H1 (cell line): ENCODE data around the gene ALG9. TPM values are rescaled to one million over a fixed set of nuclear protein-coding genes. Genes with fewer than 3 reads are reported as not detected.

Experiments used
- CTCF ChIA-PET: fragments of 300-600 bp; sonication (Branson Sonifier 250); formaldehyde crosslinking; loops from one replicate; lab custom pipeline; 2021; ENCODE audit not compliant: partially characterized antibody; lab: Charles Lee
- POLR2A ChIA-PET: fragments of 300-600 bp; sonication (Branson Sonifier 250); formaldehyde crosslinking; loops from one replicate; lab custom pipeline; 2021; ENCODE audit warnings: inconsistent platforms; ENCODE audit not compliant: partially characterized antibody; lab: Charles Lee
- DNase-seq, 2 experiments: peaks; one replicate each; pipeline versions ENCODE4 v3.0.0 to v3.0.0-alpha.2; 2010 to 2022; ENCODE audit warnings: low spot score in 2 of 2, low read depth in 1 of 2, mixed read lengths in 1 of 2
- FAIRE-seq: peaks from 2 replicates; lab custom pipeline; 2011; peaks lifted over from hg19 to GRCh38; lab: Jason Lieb, UNC
- H2AFZ ChIP-seq: 2 replicates; pipeline ENCODE4 v1.8.1; 2012; ENCODE audit warnings: low read length, inconsistent platforms
- H2AK5ac ChIP-seq: 2 replicates; pipeline ENCODE4 v1.6.1; 2013; ENCODE audit warnings: low read depth, low read length
- H2BK120ac ChIP-seq: replicated peaks from 2 replicates; pipeline ENCODE3; 2013; ENCODE audit warnings: low read depth, low read length, inconsistent platforms
- H2BK12ac ChIP-seq: 2 replicates; pipeline ENCODE4 v1.6.1; 2013; ENCODE audit warnings: low read depth, low read length
- H2BK15ac ChIP-seq: 2 replicates; pipeline ENCODE4 v1.6.1; 2013; ENCODE audit warnings: low read length
- H2BK20ac ChIP-seq: 2 replicates; pipeline ENCODE4 v1.6.1; 2013; ENCODE audit warnings: low read length
- H2BK5ac ChIP-seq: 2 replicates; pipeline ENCODE4 v1.6.1; 2013; ENCODE audit warnings: low read depth, low read length
- H3K14ac ChIP-seq: 2 replicates; pipeline ENCODE4 v1.6.1; 2013; ENCODE audit warnings: inconsistent platforms; ENCODE audit not compliant: insufficient read length
- H3K18ac ChIP-seq: 2 replicates; pipeline ENCODE4 v1.6.1; 2013; ENCODE audit warnings: low read length; ENCODE audit errors: extremely low read depth
- H3K23ac ChIP-seq: 2 replicates; pipeline ENCODE4 v1.6.1; 2013; ENCODE audit warnings: inconsistent platforms; ENCODE audit not compliant: insufficient read length
- H3K23me2 ChIP-seq: 2 replicates; pipeline ENCODE4 v1.6.1; 2013; ENCODE audit warnings: low read depth, low read length
- H3K27ac ChIP-seq: 2 replicates; pipeline ENCODE4 v1.6.1; 2011; ENCODE audit warnings: low read depth, low read length, inconsistent platforms
- H3K27me3 ChIP-seq, 4 experiments: replicated peaks in 1 of 4; 1 replicate in 1 of 4; 2 replicates in 3 of 4; pipeline versions ENCODE4 v1.6.1 to v1.8.1; 2011 to 2013; ENCODE audit warnings: low read length in 3 of 4, mild to moderate bottlenecking in 3 of 4, inconsistent platforms in 2 of 4, mixed read lengths in 2 of 4, moderate library complexity in 1 of 4; ENCODE audit not compliant: control insufficient read depth in 3 of 4, insufficient read depth in 3 of 4; ENCODE audit errors: extremely low read depth in 1 of 4
- H3K36me3 ChIP-seq, 4 experiments: 2 replicates each; pipeline versions ENCODE4 v1.6.1 to v1.8.1; 2011 to 2013; ENCODE audit warnings: mild to moderate bottlenecking in 4 of 4, low read length in 3 of 4, moderate library complexity in 2 of 4, control low read depth in 1 of 4, inconsistent platforms in 1 of 4; ENCODE audit not compliant: insufficient read depth in 4 of 4, control insufficient read depth in 2 of 4
- H3K4ac ChIP-seq: replicated peaks from 2 replicates; pipeline ENCODE3; 2013; ENCODE audit warnings: low read length, low read depth, mixed read lengths, inconsistent platforms; ENCODE audit not compliant: insufficient read length
- H3K4me1 ChIP-seq, 4 experiments: replicated peaks in 1 of 4; 1 replicate in 1 of 4; 2 replicates in 3 of 4; pipeline versions ENCODE4 v1.6.1 to v1.8.1; 2011 to 2013; ENCODE audit warnings: low read length in 3 of 4, inconsistent platforms in 2 of 4, mixed read lengths in 1 of 4; ENCODE audit not compliant: insufficient read depth in 4 of 4, control insufficient read depth in 3 of 4
- H3K4me2 ChIP-seq, 2 experiments: 2 replicates each; pipeline versions ENCODE4 v1.6.1 to v1.8.1; 2011 to 2013; ENCODE audit warnings: low read depth in 2 of 2, low read length in 2 of 2, control low read depth in 1 of 2, inconsistent platforms in 1 of 2, mild to moderate bottlenecking in 1 of 2; ENCODE audit not compliant: insufficient read depth in 1 of 2
- H3K4me3 ChIP-seq, 4 experiments: fragments of 200-600, 300-600 bp in 1 of 4; sonication (generic), shearing (Covaris generic), sonication (Bioruptor Twin) in 1 of 4; 2 replicates each; pipeline versions ENCODE4 v1.5.1 to v1.8.1; 2011 to 2016; ENCODE audit warnings: low read length in 4 of 4, low read depth in 3 of 4, control low read depth in 2 of 4, inconsistent platforms in 2 of 4, mild to moderate bottlenecking in 2 of 4, mixed read lengths in 1 of 4, moderate library complexity in 1 of 4; ENCODE audit not compliant: insufficient read depth in 2 of 4; ENCODE audit errors: extremely low read depth in 1 of 4
- H3K56ac ChIP-seq: replicated peaks from 2 replicates; pipeline ENCODE3; 2013; ENCODE audit warnings: low read depth, mild to moderate bottlenecking, mixed read lengths, low read length, inconsistent platforms; ENCODE audit not compliant: insufficient read length
- H3K79me1 ChIP-seq: 2 replicates; pipeline ENCODE4 v1.6.1; 2013; ENCODE audit warnings: low read depth, low read length, control low read depth
- H3K79me2 ChIP-seq, 2 experiments: 2 replicates each; pipeline versions ENCODE4 v1.6.1 to v1.8.1; 2012 to 2013; ENCODE audit warnings: low read length in 2 of 2, mild to moderate bottlenecking in 2 of 2, inconsistent platforms in 1 of 2; ENCODE audit not compliant: insufficient read depth in 2 of 2, control insufficient read depth in 1 of 2
- H3K9ac ChIP-seq, 4 experiments: replicated peaks in 1 of 4; 1 replicate in 1 of 4; 2 replicates in 3 of 4; pipeline versions ENCODE4 v1.6.1 to v1.8.1; 2011 to 2013; ENCODE audit warnings: low read depth in 3 of 4, low read length in 3 of 4, control low read depth in 2 of 4, mild to moderate bottlenecking in 2 of 4, moderate library complexity in 2 of 4, inconsistent platforms in 1 of 4; ENCODE audit errors: extremely low read depth in 1 of 4
- H3K9me3 ChIP-seq, 2 experiments: 2 replicates each; pipeline versions ENCODE4 v1.6.1 to v1.8.1; 2012 to 2013; ENCODE audit warnings: mild to moderate bottlenecking in 2 of 2, moderate library complexity in 2 of 2, control low read depth in 1 of 2, inconsistent platforms in 1 of 2, low read depth in 1 of 2, low read length in 1 of 2, mixed read lengths in 1 of 2; ENCODE audit not compliant: insufficient read depth in 2 of 2
- H4K20me1 ChIP-seq, 2 experiments: replicated peaks in 1 of 2; 2 replicates each; pipeline versions ENCODE3 to v1.8.1; 2011 to 2013; ENCODE audit warnings: inconsistent platforms in 2 of 2, low read length in 2 of 2, mild to moderate bottlenecking in 1 of 2; ENCODE audit not compliant: insufficient read depth in 2 of 2, control insufficient read depth in 1 of 2
- H4K5ac ChIP-seq: 2 replicates; pipeline ENCODE4 v1.6.1; 2013; ENCODE audit warnings: low read length, low read depth, mixed read lengths, inconsistent platforms; ENCODE audit not compliant: insufficient read length
- H4K8ac ChIP-seq: 2 replicates; pipeline ENCODE4 v1.8.0; 2013; ENCODE audit warnings: mild to moderate bottlenecking, moderate library complexity, low read length, inconsistent platforms; ENCODE audit not compliant: insufficient read depth; ENCODE audit errors: extremely low read depth
- H4K91ac ChIP-seq: replicated peaks from 2 replicates; pipeline ENCODE3; 2013; ENCODE audit warnings: low read length, mixed read lengths, inconsistent platforms; ENCODE audit not compliant: insufficient read length
- KDM5A ChIP-seq: fragments of 200-600 bp; IDR thresholded peaks from 2 replicates; pipeline ENCODE4 v1.7.1; 2012; ENCODE audit warnings: mild to moderate bottlenecking, low read length, inconsistent platforms, mixed read lengths
- MAX ChIP-seq: IDR thresholded peaks from 2 replicates; pipeline ENCODE4 v1.6.1; 2012; ENCODE audit warnings: inconsistent platforms
- POLR2A ChIP-seq, 2 experiments: IDR thresholded peaks; 1 replicate in 1 of 2; 2 replicates in 1 of 2; pipeline ENCODE4 v1.6.1; 2011; ENCODE audit warnings: low read depth in 2 of 2, low read length in 2 of 2, mild to moderate bottlenecking in 2 of 2; ENCODE audit errors: control extremely low read depth in 1 of 2
- POU5F1 ChIP-seq: IDR thresholded peaks from 2 replicates; pipeline ENCODE4 v1.6.1; 2011; ENCODE audit warnings: low read depth, mild to moderate bottlenecking, low read length, moderate library complexity
- TCF12 ChIP-seq: IDR thresholded peaks from 2 replicates; pipeline ENCODE4 v1.6.1; 2011; ENCODE audit warnings: low read depth, mild to moderate bottlenecking, low read length
- WGBS, 2 experiments: shearing (Covaris generic) in 1 of 2; methylation state at CpG; one replicate each; pipeline versions ENCODE4 v1.1.6 to v1.1.7; 2013 to 2015; ENCODE audit warnings: low lambda C conversion rate in 2 of 2, mixed read lengths in 2 of 2, inconsistent platforms in 1 of 2, low coverage in 1 of 2, missing lambda C conversion rate in 1 of 2; ENCODE audit not compliant: insufficient replicate concordance in 2 of 2, insufficient coverage in 1 of 2, insufficient read length in 1 of 2; ENCODE audit errors: extremely low coverage in 1 of 2, missing lambda C conversion rate in 1 of 2; 5-methylcytosine and 5-hydroxymethylcytosine counted together
- polyA plus RNA-seq, 7 experiments: library from polyadenylated mRNA; depleted of rRNA in 3 of 7; stranded (reverse) in 5 of 7; unstranded in 2 of 7; fragments of >200 nt in 5 of 7; fragments of 200-250 nt in 2 of 7; gene quantifications; 1 replicate in 5 of 7; 2 replicates in 1 of 7; 4 replicates in 1 of 7; pipeline versions ENCODE4 v1.2.1 to v1.2.3, GENCODE V29; 2011 to 2013; ENCODE audit warnings: missing spikeins in 2 of 7, mixed read lengths in 2 of 7
- total RNA-seq: library from RNA; stranded (reverse); fragmentation: NEBNext Ultra II Directional; extraction: Animal tissue kit (Norgen Biotek cat#: 25700); gene quantifications from 2 replicates; pipeline ENCODE4 v1.2.1, GENCODE V29; 2021

Gene ALG9
- total and polyA plus RNA-seq, 2 of the 8 experiments (the other 6 are each of a cell fraction or from before 2014, with no cell fraction given) = 23.5 to 24.5 TPM

- no peak overlapping the region for H3K23ac ChIP-seq
- H3K23me2 ChIP-seq = peaks cover 2% of the 10 kb centered on the region
- no peak overlapping the region for H4K5ac ChIP-seq
- DNase-seq (no peak), FAIRE-seq (no peak)
- H2BK120ac ChIP-seq = no peak overlapping the region
- H3K9ac ChIP-seq = peak overlapping the region; percentile 32 to 84 (median 58); a peak in 5 of 7 replicates
- no peaks in the 10 kb centered on the region for H3K9me3 ChIP-seq
- H3K18ac ChIP-seq = no peak overlapping the region
- peak overlapping the region; percentile 43 for H2AFZ ChIP-seq
- no peaks in the 10 kb centered on the region for H4K20me1 ChIP-seq
- no peak overlapping the region for H2AK5ac ChIP-seq
- H3K4ac ChIP-seq = no peak overlapping the region
- ChIA-PET CTCF (interaction anchor here (0.5 to 3.0 kb wide), 18 partner anchors 9 to 446 kb away, joined by 3 to 32 read pairs (median 5); no protein-coding TSS in a partner anchor), POLR2A (interaction anchor here (0.5 to 2.2 kb wide), 8 partner anchors 8 to 1718 kb away, joined by 3 to 7 read pairs (median 4); partner anchors contain the start of genes CFAP68, FDXACB1, SDHD and TIMM8B)
- no peak overlapping the region for H3K14ac ChIP-seq
- peak overlapping the region; percentile 69 to 88 (median 84) for H3K4me3 ChIP-seq
- no peaks in the 10 kb centered on the region for H3K79me1 ChIP-seq
- H2BK20ac ChIP-seq = no peak overlapping the region
- H3K56ac ChIP-seq = peak overlapping the region; percentile 3
- no peak overlapping the region for H4K91ac ChIP-seq
- H2BK12ac ChIP-seq = no peak overlapping the region
- H3K4me1 ChIP-seq = no peaks in the 10 kb centered on the region; a peak in 1 of 7 replicates
- H4K8ac ChIP-seq = no peak overlapping the region
- 70% methylated on average over 5 of the region's 5 CpGs; no CpG with 5 or more reads in 1 of the 2 experiments for WGBS, 2 experiments
- H2BK15ac ChIP-seq = no peak overlapping the region
- H3K27ac ChIP-seq = no peak overlapping the region
- no peaks in the 10 kb centered on the region; a peak in 1 of 7 replicates for H3K27me3 ChIP-seq
- no peaks in the 10 kb centered on the region for H3K36me3 ChIP-seq
- no peaks in the 10 kb centered on the region for H3K79me2 ChIP-seq
- no peak for TF ChIP-seq POU5F1
- no peak for TF ChIP-seq TCF12
- no peak for TF ChIP-seq MAX
- TF ChIP-seq POLR2A (IDR thresholded peaks at IDR 0.05; ENCODE audit: control extremely low read depth in 1 of 2, low read depth in 2 of 2, low read length in 2 of 2) = no peak
- 0 out of 2 replicates have a peak, but pooled peaks have one; percentile 7 for TF ChIP-seq KDM5A
- 0 out of 2 replicates have a peak overlapping the region, but pooled peaks have one; percentile 45 for H2BK5ac ChIP-seq
- peak overlapping the region; percentile 46 to 88 for H3K4me2 ChIP-seq
These were observed 346 bp upstream of the ALG9 start for GRCh38 chr11:111871693-111872161.
